ENCODE measurements around the gene TCL1A. TPM values are rescaled to one million over a fixed set of nuclear protein-coding genes. Genes with fewer than 3 reads are reported as not detected.

Gene TCL1A
- total RNA-seq, 1 experiment from 2014 or later, result not detected

DNA sequence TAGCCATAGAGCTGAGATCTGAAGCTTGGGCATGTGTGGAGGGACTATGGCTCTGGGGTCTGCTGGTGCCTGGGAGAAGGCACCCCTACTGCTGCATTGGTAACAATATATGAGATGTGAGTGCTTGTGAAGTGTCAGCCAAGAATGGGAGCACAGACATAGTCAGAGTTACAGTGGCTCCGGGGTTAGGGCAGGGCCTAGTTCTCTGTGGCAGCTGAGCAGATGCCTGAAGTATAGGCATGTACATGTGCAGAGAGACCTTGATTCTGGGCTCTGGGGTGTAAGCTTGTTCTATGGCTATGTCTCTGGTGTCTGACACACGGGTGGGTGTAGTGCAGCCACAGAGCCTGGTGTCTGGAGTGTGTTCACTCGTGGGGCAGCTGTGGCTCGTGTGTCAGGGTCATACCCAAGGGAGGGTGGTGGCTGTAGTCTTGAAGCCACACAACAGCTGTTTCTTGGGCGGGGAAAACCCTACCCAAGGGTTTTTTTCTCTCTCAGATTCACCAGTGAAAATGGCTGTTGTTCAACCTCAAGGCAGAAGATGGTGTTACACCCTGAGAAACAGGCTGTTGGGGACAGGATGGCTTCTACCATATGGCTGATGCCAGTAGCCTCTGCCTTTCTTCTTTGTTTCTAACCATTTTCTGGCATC lies 11.9 kb upstream of the TCL1A start:
- no peak overlapping the region for H4K5ac ChIP-seq (ENCODE audit: insufficient read length, low read depth, low read length)
- no peak overlapping the region for H2BK5ac ChIP-seq (ENCODE audit: insufficient read length, low read length)
- no peak overlapping the region for H2BK12ac ChIP-seq (ENCODE audit: insufficient read length, low read depth, low read length)
- H3K9ac ChIP-seq (ENCODE audit: extremely low read depth, insufficient read length, low read length), result no peak overlapping the region
- WGBS (ENCODE audit: extremely low coverage, insufficient read length, low lambda C conversion rate), result no CpG with 5 or more reads among the region's 5 CpGs
- peaks cover 3 to 17% of the 10 kb centered on the region in 2 experiments for H3K4me1 Mint-ChIP-seq
- H3K79me1 ChIP-seq (ENCODE audit: insufficient read depth, low read depth, low read length, poor library complexity, severe bottlenecking), result no peaks in the 10 kb centered on the region
- no peak overlapping the region for H4K8ac ChIP-seq (replicated peaks; ENCODE audit: insufficient read length, low read depth, low read length)
- H3K4me1 ChIP-seq (ENCODE audit: insufficient read depth, low read length), result no peaks in the 10 kb centered on the region
- H3K27me3 Mint-ChIP-seq (ENCODE audit: low read depth), result peaks cover 5% of the 10 kb centered on the region; the same call in 1 of the 2 replicates
- H3K79me2 ChIP-seq (ENCODE audit: insufficient read depth, low read length), result no peaks in the 10 kb centered on the region
- no peak for DNase-seq
- no peak overlapping the region for H3K18ac ChIP-seq (ENCODE audit: insufficient read length, low read depth, low read length)
- peak overlapping the region in 1 of 3 experiments; percentile 19; a peak in 1 of 7 replicates for H3K27ac Mint-ChIP-seq
- no peak overlapping the region for H3K4ac ChIP-seq (ENCODE audit: low read depth, low read length)
- no peak overlapping the region for H3T11ph ChIP-seq (ENCODE audit: low read length)
- no peaks in the 10 kb centered on the region for H3K23me2 ChIP-seq (ENCODE audit: insufficient read length, low read depth, low read length, poor library complexity, severe bottlenecking)
- H3K4me2 ChIP-seq (ENCODE audit: insufficient read depth, insufficient read length, low read length), result no peak overlapping the region
- no peak overlapping the region for H3K27ac ChIP-seq (ENCODE audit: insufficient read length, low read depth, low read length)
- H2AK5ac ChIP-seq (ENCODE audit: insufficient read length, low read length), result no peak overlapping the region
- no peak overlapping the region for H4K91ac ChIP-seq (ENCODE audit: insufficient read length, low read depth, low read length)
- no peak overlapping the region for H2BK20ac ChIP-seq (ENCODE audit: low read depth, low read length, poor library complexity, severe bottlenecking)
- H2BK120ac ChIP-seq (ENCODE audit: low read depth, low read length, poor library complexity, severe bottlenecking), result no peak overlapping the region
- no peaks in the 10 kb centered on the region for H3K9me3 ChIP-seq (ENCODE audit: control insufficient read depth, low read depth, low read length)
- H3K23ac ChIP-seq (ENCODE audit: insufficient read length, low read depth, low read length), result no peak overlapping the region
- H4K20me1 ChIP-seq (ENCODE audit: control insufficient read depth, insufficient read depth, insufficient read length), result no peaks in the 10 kb centered on the region
- peaks cover 0 to 7% (median 3%) of the 10 kb centered on the region in 3 experiments; a peak in 3 of 7 replicates for H3K36me3 Mint-ChIP-seq (ENCODE audit: insufficient read depth in 1 of 3, low read depth in 3 of 3)
- no peak overlapping the region for H3K4me3 Mint-ChIP-seq
- H3K56ac ChIP-seq (ENCODE audit: insufficient read length, low read depth, low read length), result no peak overlapping the region
- peaks cover 4 to 9% of the 10 kb centered on the region in 2 experiments; a peak in 2 of 5 replicates for H3K9me3 Mint-ChIP-seq
- H3K27me3 ChIP-seq (ENCODE audit: insufficient read depth, low read length), result no peaks in the 10 kb centered on the region
- no peak overlapping the region for H2AFZ ChIP-seq (ENCODE audit: low read length)
- no peak overlapping the region for H2BK15ac ChIP-seq (ENCODE audit: low read depth, low read length)
- TF ChIP-seq, protein P1, sequence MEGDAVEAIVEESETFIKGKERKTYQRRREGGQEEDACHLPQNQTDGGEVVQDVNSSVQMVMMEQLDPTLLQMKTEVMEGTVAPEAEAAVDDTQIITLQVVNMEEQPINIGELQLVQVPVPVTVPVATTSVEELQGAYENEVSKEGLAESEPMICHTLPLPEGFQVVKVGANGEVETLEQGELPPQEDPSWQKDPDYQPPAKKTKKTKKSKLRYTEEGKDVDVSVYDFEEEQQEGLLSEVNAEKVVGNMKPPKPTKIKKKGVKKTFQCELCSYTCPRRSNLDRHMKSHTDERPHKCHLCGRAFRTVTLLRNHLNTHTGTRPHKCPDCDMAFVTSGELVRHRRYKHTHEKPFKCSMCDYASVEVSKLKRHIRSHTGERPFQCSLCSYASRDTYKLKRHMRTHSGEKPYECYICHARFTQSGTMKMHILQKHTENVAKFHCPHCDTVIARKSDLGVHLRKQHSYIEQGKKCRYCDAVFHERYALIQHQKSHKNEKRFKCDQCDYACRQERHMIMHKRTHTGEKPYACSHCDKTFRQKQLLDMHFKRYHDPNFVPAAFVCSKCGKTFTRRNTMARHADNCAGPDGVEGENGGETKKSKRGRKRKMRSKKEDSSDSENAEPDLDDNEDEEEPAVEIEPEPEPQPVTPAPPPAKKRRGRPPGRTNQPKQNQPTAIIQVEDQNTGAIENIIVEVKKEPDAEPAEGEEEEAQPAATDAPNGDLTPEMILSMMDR (conservative IDR thresholded peaks at IDR 0.05), result no peak
- no peak overlapping the region for H3K14ac ChIP-seq (ENCODE audit: insufficient read depth, low read length)

Data from H9 (cell line).